Fibroblast of mammary gland (primary cell): ENCODE results near the gene DDX19B.
"Not testable (repeated sequence)": the region's sequence is repeated elsewhere in the genome, so short reads cannot be mapped to it uniquely, and the experiment has no call there.

ENCODE experiments used
- DNase-seq: peaks from one replicate; pipeline ENCODE4 v3.0.0-alpha.2; 2010; ENCODE audit warnings: low read depth
- H3K4me3 ChIP-seq: 2 replicates; pipeline ENCODE4 v1.5.1; 2011; ENCODE audit warnings: low read depth, mild to moderate bottlenecking, low read length, moderate library complexity; ENCODE audit not compliant: control insufficient read depth
- TF ChIP-seq, protein P1 (sequence below): conservative IDR thresholded peaks from 2 replicates; pipeline ENCODE4 v1.5.1; 2011; ENCODE audit warnings: low read depth, low read length, inconsistent platforms; ENCODE audit not compliant: control insufficient read depth, insufficient read depth

DDX19B gene

DNA sequence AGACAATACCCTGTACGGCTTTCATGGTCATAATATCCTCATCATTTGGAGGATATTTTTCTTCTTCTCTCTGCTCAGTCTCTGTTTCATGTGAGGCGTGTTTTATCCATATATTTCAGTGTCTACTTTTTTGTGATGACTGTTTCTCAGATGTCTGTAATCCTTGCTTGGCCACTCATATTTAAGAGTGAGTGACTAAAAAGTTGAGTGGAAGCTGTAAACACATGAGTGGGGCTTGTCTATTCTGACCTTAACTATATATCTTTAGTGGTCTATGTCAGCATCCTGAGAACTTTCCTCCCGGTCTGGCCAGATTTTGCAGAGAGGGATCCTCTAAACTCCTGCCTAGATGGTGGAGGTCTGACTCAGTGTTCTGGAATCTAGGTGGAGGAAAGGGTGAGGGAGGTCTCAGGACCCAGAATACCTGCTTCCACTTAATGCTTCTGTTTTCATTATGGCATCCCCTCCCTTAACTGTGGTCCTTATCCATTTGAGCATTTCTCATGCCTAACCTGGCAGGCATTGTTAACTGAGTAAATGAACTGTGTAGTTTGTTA is 6.0 kb downstream of the DDX19B start:
- no peak overlapping the region for H3K4me3 ChIP-seq

DNA sequence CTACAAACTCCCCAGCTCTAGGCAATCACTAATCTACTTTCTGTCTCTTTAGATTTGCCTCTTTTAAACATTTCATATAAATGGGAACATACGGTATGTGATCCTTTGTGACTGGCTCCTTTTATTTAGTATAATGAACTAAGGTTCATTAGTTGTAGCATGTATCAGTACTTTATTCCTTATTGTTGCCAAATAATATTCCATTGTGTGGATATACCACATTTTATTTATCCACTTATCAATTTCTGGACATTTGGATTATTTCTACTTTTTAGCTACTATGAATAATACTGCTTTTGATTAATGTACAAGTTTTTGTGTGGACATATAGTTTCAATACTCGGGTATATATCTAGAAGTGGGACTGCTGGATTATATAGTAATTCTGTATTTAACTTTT is 7.9 kb downstream of the DDX19B start:
- DNase-seq = no peak
- H3K4me3 ChIP-seq = no peak overlapping the region
- TF ChIP-seq, protein P1, sequence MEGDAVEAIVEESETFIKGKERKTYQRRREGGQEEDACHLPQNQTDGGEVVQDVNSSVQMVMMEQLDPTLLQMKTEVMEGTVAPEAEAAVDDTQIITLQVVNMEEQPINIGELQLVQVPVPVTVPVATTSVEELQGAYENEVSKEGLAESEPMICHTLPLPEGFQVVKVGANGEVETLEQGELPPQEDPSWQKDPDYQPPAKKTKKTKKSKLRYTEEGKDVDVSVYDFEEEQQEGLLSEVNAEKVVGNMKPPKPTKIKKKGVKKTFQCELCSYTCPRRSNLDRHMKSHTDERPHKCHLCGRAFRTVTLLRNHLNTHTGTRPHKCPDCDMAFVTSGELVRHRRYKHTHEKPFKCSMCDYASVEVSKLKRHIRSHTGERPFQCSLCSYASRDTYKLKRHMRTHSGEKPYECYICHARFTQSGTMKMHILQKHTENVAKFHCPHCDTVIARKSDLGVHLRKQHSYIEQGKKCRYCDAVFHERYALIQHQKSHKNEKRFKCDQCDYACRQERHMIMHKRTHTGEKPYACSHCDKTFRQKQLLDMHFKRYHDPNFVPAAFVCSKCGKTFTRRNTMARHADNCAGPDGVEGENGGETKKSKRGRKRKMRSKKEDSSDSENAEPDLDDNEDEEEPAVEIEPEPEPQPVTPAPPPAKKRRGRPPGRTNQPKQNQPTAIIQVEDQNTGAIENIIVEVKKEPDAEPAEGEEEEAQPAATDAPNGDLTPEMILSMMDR = no peak

More for the DNA sequence above, 6.0 kb downstream of the DDX19B start:
- no peak for DNase-seq
- TF ChIP-seq, protein P1 = no peak

DNA sequence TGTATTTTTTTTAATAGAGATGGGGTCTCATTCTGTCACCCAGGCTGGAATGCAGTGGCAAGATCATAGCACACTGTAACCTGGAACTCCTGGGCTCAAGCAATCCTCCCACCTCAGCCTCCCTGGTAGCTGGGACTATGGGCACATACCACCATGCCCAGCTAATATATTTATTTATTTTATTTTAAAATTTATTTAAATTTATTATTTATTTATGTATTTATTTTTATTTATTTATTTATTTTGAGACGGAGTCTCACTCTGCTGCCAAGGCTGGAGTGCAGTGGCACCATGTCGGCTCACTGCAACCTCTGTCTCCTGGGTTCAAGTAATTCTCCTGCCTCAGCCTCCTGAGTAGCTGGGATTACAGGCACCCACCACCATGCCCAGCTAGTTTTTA is 8.7 kb downstream of the DDX19B start:
- H3K4me3 ChIP-seq, DNase-seq: not testable (repeated sequence)

DNA sequence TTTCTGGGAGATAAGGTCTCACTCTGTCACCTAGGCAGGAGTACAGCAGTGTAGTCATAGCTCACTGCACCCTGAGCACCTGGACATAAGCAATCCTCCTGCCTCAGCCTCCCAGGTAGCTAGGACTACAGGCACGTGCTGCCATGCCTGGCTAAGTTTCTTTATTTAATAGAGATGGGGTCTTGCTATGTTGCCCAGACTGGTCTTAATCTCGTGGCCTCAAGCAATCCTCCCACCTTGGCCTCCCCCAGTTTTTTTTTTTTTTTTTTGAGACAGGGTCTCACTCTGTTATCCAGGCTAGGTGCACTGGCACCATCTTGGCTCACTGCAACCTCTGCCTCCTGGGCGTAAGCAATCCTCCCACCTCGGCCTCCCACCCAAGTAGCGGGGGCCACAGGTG is 21.1 kb downstream of the DDX19B start:
- H3K4me3 ChIP-seq = no peak overlapping the region
- TF ChIP-seq, protein P1 = no peak
- DNase-seq = no peak

DNA sequence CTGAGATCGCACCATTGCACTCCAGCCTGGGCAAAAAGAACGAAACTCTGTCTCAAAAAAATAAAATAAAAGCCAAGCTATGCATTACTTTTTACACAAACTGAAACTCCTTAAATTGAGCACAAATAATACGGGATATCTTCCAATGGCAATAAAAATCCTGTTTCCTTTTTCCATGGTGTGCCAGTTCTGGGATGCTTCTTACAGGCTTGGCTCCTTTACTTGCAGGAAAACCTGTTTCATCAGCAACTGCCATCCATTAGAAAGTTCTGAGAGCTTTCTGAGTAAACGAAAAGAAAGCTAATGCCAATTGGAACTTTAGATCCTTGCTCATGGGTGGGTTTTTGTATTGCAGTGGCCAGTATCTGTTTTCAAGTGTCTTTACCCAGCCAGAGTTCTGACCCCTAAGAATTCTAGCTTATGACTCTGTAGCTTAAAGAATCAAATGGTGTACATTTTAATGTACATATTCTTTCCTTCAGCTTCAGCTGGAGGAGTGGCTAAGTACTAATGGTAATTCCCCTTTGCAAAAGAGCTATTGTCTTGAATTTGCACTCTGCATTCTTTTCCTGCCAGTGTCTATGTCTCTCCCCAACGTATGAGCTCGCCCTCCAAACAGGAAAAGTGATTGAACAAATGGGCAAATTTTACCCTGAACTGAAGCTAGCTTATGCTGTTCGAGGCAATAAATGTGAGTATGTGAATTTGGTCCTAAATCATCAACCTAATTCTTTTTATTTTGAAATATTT is 26.2 kb downstream of the DDX19B start:
- no peak overlapping the region for H3K4me3 ChIP-seq
- TF ChIP-seq, protein P1 = no peak
- DNase-seq = no peak

DNA sequence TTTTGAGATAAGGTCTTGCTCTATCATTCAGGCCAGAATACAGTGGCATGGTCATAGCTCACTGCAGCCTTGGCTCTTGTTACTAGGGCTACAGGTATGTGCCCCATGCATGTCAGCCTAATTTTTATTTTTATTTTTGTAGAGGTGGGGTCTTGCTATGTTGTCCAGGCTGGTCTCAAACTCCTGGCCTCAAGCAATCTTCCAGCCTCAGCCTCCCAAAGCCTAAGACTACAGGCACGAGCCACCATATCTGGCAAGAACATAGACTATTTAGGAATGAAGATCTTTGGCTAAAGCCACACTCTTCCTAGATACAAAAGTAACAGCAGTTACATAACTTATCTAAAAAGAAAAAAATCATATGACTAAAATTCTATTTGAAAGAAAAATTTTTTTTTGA is 32.1 kb downstream of the DDX19B start:
- DNase-seq = no peak
- TF ChIP-seq, protein P1 = no peak
- H3K4me3 ChIP-seq = no peak overlapping the region

DNA sequence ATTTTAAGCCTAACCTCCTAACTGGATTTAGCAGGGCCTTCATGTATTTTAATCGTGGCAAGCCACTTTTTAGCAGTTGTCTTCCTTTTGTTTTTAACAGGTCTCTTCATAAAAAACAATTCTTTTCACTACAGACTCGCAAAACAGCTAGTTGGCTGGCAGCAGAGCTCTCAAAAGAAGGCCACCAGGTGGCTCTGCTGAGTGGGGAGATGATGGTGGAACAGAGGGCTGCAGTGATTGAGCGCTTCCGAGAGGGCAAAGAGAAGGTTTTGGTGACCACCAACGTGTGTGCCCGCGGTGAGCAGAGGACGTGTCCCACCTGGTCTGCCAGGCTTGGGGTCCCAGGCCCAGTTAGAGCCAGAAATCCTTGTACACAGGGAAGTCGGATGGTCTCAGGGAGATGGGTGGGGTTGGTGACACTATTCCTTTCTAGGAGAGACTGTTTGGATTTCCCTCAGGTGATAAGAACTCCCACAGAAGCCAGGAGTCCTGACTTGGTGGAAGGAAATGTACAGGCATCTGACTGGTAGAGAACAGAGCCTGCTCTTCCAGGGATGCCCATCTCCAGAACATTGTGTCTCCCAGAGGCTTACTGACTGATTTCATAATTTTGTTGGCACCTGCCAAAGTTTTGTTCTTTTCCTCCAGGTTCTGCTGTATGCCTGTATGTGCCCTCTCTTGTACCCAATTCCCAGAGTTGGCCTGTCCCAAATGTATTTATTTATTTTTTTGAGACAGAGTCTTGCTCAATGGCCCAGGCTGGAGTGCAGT is 32.8 kb downstream of the DDX19B start:
- TF ChIP-seq, protein P1 = peak; percentile 49
- H3K4me3 ChIP-seq = no peak overlapping the region
- DNase-seq = peak; percentile 12

DNA sequence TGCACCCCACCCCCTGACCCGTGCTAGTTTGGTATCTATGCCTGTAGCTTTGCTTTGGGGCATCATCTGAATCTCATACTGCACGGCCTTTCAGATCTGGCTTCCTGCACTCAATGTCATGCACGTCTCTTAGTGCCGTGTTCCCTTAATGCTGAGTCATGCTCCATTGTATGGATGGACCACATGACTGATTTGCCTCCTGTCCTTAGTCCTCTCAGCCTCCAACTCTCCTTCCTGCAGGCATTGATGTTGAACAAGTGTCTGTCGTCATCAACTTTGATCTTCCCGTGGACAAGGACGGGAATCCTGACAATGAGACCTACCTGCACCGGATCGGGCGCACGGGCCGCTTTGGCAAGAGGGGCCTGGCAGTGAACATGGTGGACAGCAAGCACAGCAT is 33.7 kb downstream of the DDX19B start:
- DNase-seq = peak; percentile 15

More for the DNA sequence above, 33.7 kb downstream of the DDX19B start:
- H3K4me3 ChIP-seq = not testable (repeated sequence)
